GM12878 (cell line): ENCODE measurements around the gene ZCCHC18. TPM values are rescaled to one million over a fixed set of nuclear protein-coding genes. Genes with fewer than 3 reads are reported as not detected.

Source experiments
- ATF7 ChIP-seq: fragments of 450-650 bp; IDR thresholded peaks from 2 replicates; pipeline ENCODE4 v1.6.1; 2016; ENCODE audit warnings: low read depth, mild to moderate bottlenecking
- CBX5 ChIP-seq: sonication (generic); IDR thresholded peaks from 2 replicates; pipeline ENCODE4 v1.6.1; 2016; ENCODE audit warnings: low read depth, moderate library complexity, mild to moderate bottlenecking, inconsistent platforms
- CREB1 ChIP-seq: IDR thresholded peaks from 2 replicates; pipeline ENCODE4 v1.6.1; 2012; ENCODE audit warnings: low read depth, mild to moderate bottlenecking, inconsistent platforms
- E2F4 ChIP-seq: IDR thresholded peaks from 2 replicates; pipeline ENCODE4 v1.6.1; 2012; ENCODE audit warnings: low read depth, low read length, improper control_type of control experiment
- EZH2 ChIP-seq: IDR thresholded peaks from 2 replicates; pipeline ENCODE4 v1.6.1; 2012; ENCODE audit warnings: low read depth, mild to moderate bottlenecking, control low read depth, inconsistent platforms, low read length, borderline replicate concordance; ENCODE audit not compliant: control insufficient read depth
- IRF4 ChIP-seq: IDR thresholded peaks from 2 replicates; pipeline ENCODE4 v1.6.1; 2011; ENCODE audit warnings: low read depth, low read length
- MYB ChIP-seq: fragments of 150-350 bp; IDR thresholded peaks from 2 replicates; pipeline ENCODE4 v1.6.1; 2014; ENCODE audit warnings: mild to moderate bottlenecking, low read depth, low read length, borderline replicate concordance
- NR2C2 ChIP-seq: IDR thresholded peaks from 2 replicates; pipeline ENCODE4 v1.6.1; 2011; ENCODE audit warnings: borderline replicate concordance, low read depth; ENCODE audit not compliant: control insufficient read depth, insufficient read length
- NR2F1 ChIP-seq: fragments of 450-650 bp; conservative IDR thresholded peaks from 2 replicates; pipeline ENCODE4 v1.6.1; 2017; ENCODE audit warnings: mild to moderate bottlenecking
- POLR2AphosphoS2 ChIP-seq: IDR thresholded peaks from 2 replicates; pipeline ENCODE4 v1.6.1; 2011; ENCODE audit warnings: low read depth, mild to moderate bottlenecking, low read length, improper control_type of control experiment, moderate library complexity
- RAD51 ChIP-seq: fragments of 450-650 bp; IDR thresholded peaks from 2 replicates; pipeline ENCODE4 v1.6.1; 2016; ENCODE audit warnings: moderate library complexity, mild to moderate bottlenecking, inconsistent platforms
- RBBP5 ChIP-seq: fragments of 200-600 bp; sonication (generic); conservative IDR thresholded peaks from 2 replicates; pipeline ENCODE4 v1.6.1; 2016
- RFX5 ChIP-seq: IDR thresholded peaks from 2 replicates; pipeline ENCODE4 v1.6.1; 2011; ENCODE audit warnings: low read depth, low read length, improper control_type of control experiment
- SIX5 ChIP-seq: IDR thresholded peaks from 2 replicates; pipeline ENCODE4 v1.6.1; 2011; ENCODE audit warnings: mild to moderate bottlenecking, low read depth, low read length, moderate library complexity; ENCODE audit not compliant: severe bottlenecking
- SRF ChIP-seq, 2 experiments: IDR thresholded peaks; 2 replicates each; pipeline ENCODE4 v1.6.1; 2011; ENCODE audit warnings: low read depth in 2 of 2, low read length in 2 of 2, mild to moderate bottlenecking in 1 of 2, moderate library complexity in 1 of 2
- TARDBP ChIP-seq: IDR thresholded peaks from 2 replicates; pipeline ENCODE4 v1.6.1; 2016; ENCODE audit warnings: borderline replicate concordance
- WRNIP1 ChIP-seq: IDR thresholded peaks from 2 replicates; pipeline ENCODE4 v1.6.1; 2011; ENCODE audit warnings: low read depth, low read length, improper control_type of control experiment, borderline replicate concordance
- ZNF384 ChIP-seq: IDR thresholded peaks from 2 replicates; pipeline ENCODE4 v1.6.1; 2012; ENCODE audit warnings: low read depth, mild to moderate bottlenecking, low read length, improper control_type of control experiment, borderline replicate concordance
- polyA plus RNA-seq, 11 experiments: library from polyadenylated mRNA; depleted of rRNA in 4 of 11; unstranded in 6 of 11; stranded (reverse) in 5 of 11; fragments of >200 nt; fragmentation: Nextera tagmentation in 4 of 11; fragmentation: Illumina TruSeq in 1 of 11; extraction: Ambion mirVana in 4 of 11; extraction: Trizol in 1 of 11; gene quantifications; 1 replicate in 1 of 11; 2 replicates in 10 of 11; pipeline versions ENCODE4 v1.2.1 to v1.2.3, GENCODE V29; 2011 to 2016; ENCODE audit warnings: inconsistent platforms in 2 of 11, missing spikeins in 2 of 11, low read depth in 1 of 11
- total RNA-seq, 4 experiments: library from RNA; depleted of rRNA in 3 of 4; stranded (reverse); fragments of >200 nt in 3 of 4; fragmentation: Illumina TruSeq in 1 of 4; extraction: Trizol in 1 of 4; gene quantifications; 2 replicates each; pipeline versions ENCODE4 v1.2.1 to v1.2.3, GENCODE V29; 2013 to 2021
- TF ChIP-seq, protein P1 (sequence below): IDR thresholded peaks from 2 replicates; pipeline ENCODE4 v1.6.1; 2011; ENCODE audit warnings: borderline replicate concordance, low read depth, mild to moderate bottlenecking, moderate library complexity, mixed read lengths, low read length; ENCODE audit not compliant: insufficient read depth; ENCODE audit errors: extremely low read length
- TF ChIP-seq, protein P2 (sequence below): fragments of 450-650 bp; IDR thresholded peaks from 2 replicates; pipeline ENCODE4 v1.6.1; 2018; ENCODE audit warnings: mild to moderate bottlenecking, low read depth, moderate library complexity; ENCODE audit not compliant: partially characterized antibody
- TF ChIP-seq, protein P3 (sequence below): IDR thresholded peaks from 2 replicates; pipeline ENCODE4 v1.6.1; 2012; ENCODE audit warnings: mild to moderate bottlenecking, low read depth, low read length

Gene ZCCHC18
- total and polyA plus RNA-seq, 10 of the 15 experiments (the other 5 are each of a cell fraction or from before 2014, with no cell fraction given) = 1.0 to 4.2 (median 2.3) TPM

DNA sequence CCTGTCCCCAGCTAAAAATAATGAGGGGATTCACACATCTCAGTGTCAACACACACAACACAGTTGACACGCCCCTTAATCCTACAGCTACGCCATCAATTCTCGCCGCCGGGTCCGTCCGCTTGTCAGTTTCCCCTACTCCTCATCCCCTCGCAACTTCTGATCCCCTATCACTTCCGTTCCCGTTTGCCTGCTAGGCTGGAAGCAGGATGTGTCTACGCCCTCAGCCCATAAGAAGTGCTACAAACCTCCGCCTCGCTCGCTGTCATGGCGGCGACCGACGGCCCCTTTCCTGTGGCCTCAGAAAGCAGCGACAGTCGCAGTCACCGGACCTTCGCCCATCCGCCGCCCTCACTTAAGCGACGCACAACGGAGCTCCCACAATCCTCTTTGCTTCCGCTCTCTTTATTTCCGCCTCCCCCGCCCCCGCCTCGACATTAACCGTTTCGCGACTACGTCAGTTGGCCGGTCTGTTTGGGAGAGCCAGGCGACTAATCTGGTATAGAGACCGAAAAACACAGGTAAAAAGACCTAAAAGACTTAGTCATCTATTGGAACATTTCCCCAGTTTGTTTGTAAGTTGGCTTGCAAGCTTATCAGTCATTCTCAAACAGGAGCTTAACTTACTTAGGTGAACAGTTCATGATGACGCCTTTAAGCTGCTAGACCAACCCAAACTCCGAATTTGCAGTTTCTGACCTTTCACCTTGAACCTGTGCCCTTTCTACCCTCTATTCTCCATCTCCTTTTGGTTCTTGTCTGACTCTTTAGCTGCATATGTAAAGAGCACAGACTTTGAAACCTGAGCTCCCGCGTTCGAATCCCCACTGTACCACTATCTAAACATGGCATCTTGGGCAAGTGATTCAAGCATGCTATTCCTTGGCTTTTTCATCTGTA is 44.6 kb downstream of the ZCCHC18 start, which contains the start of gene SLC25A53 (continued):
- no peak for TF ChIP-seq POLR2AphosphoS2
- peak; percentile 63 to 83 for TF ChIP-seq SRF (IDR thresholded peaks at IDR 0.05; ENCODE audit: low read depth in 2 of 2, low read length in 2 of 2)
- TF ChIP-seq CREB1 = peak; percentile 97
- peak; percentile 83 for TF ChIP-seq NR2F1
- TF ChIP-seq, protein P1, sequence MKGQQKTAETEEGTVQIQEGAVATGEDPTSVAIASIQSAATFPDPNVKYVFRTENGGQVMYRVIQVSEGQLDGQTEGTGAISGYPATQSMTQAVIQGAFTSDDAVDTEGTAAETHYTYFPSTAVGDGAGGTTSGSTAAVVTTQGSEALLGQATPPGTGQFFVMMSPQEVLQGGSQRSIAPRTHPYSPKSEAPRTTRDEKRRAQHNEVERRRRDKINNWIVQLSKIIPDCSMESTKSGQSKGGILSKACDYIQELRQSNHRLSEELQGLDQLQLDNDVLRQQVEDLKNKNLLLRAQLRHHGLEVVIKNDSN = no peak
- no peak for TF ChIP-seq MYB
- TF ChIP-seq ATF7 = peak; percentile 72; the same call in 1 of the 2 replicates
- TF ChIP-seq, protein P2, sequence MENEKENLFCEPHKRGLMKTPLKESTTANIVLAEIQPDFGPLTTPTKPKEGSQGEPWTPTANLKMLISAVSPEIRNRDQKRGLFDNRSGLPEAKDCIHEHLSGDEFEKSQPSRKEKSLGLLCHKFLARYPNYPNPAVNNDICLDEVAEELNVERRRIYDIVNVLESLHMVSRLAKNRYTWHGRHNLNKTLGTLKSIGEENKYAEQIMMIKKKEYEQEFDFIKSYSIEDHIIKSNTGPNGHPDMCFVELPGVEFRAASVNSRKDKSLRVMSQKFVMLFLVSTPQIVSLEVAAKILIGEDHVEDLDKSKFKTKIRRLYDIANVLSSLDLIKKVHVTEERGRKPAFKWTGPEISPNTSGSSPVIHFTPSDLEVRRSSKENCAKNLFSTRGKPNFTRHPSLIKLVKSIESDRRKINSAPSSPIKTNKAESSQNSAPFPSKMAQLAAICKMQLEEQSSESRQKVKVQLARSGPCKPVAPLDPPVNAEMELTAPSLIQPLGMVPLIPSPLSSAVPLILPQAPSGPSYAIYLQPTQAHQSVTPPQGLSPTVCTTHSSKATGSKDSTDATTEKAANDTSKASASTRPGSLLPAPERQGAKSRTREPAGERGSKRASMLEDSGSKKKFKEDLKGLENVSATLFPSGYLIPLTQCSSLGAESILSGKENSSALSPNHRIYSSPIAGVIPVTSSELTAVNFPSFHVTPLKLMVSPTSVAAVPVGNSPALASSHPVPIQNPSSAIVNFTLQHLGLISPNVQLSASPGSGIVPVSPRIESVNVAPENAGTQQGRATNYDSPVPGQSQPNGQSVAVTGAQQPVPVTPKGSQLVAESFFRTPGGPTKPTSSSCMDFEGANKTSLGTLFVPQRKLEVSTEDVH = peak; percentile 84
- TF ChIP-seq RFX5 = no peak
- no peak for TF ChIP-seq RBBP5
- TF ChIP-seq EZH2 = no peak
- no peak; the same call in 1 of the 2 replicates for TF ChIP-seq CBX5
- TF ChIP-seq ZNF384 = no peak
- 0 out of 2 replicates have a peak, but pooled peaks have one; percentile 62 for TF ChIP-seq TARDBP
- TF ChIP-seq, protein P3, sequence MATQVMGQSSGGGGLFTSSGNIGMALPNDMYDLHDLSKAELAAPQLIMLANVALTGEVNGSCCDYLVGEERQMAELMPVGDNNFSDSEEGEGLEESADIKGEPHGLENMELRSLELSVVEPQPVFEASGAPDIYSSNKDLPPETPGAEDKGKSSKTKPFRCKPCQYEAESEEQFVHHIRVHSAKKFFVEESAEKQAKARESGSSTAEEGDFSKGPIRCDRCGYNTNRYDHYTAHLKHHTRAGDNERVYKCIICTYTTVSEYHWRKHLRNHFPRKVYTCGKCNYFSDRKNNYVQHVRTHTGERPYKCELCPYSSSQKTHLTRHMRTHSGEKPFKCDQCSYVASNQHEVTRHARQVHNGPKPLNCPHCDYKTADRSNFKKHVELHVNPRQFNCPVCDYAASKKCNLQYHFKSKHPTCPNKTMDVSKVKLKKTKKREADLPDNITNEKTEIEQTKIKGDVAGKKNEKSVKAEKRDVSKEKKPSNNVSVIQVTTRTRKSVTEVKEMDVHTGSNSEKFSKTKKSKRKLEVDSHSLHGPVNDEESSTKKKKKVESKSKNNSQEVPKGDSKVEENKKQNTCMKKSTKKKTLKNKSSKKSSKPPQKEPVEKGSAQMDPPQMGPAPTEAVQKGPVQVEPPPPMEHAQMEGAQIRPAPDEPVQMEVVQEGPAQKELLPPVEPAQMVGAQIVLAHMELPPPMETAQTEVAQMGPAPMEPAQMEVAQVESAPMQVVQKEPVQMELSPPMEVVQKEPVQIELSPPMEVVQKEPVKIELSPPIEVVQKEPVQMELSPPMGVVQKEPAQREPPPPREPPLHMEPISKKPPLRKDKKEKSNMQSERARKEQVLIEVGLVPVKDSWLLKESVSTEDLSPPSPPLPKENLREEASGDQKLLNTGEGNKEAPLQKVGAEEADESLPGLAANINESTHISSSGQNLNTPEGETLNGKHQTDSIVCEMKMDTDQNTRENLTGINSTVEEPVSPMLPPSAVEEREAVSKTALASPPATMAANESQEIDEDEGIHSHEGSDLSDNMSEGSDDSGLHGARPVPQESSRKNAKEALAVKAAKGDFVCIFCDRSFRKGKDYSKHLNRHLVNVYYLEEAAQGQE = no peak
- peak; percentile 27; the same call in 1 of the 2 replicates for TF ChIP-seq RAD51
- no peak for TF ChIP-seq NR2C2
- peak; percentile 49 for TF ChIP-seq SIX5
- 0 out of 2 replicates have a peak, but pooled peaks have one; percentile 58 for TF ChIP-seq WRNIP1
- 0 out of 2 replicates have a peak, but pooled peaks have one; percentile 7 for TF ChIP-seq IRF4
- no peak for TF ChIP-seq E2F4
